ENCODE results near the gene VTI1A. TPM values are rescaled to one million over a fixed set of nuclear protein-coding genes. Genes with fewer than 3 reads are reported as not detected.

The VTI1A gene
- total and polyA plus RNA-seq, 9 of the 15 experiments (the other 6 are each of a cell fraction or from before 2014, with no cell fraction given) = 9.3 to 21.4 (median 16.0) TPM

GRCh38 chr10:112583236-112583939 is 136.4 kb downstream of the VTI1A start:
- no peak overlapping the region for H2AFZ ChIP-seq (ENCODE audit: low read depth, low read length)

More at GRCh38 chr10:112583236-112583939, 136.4 kb downstream of the VTI1A start:
- in situ Hi-C loops (cut with MboI) (no loop called here), intact Hi-C loops (cut with micrococcal nuclease) (no loop called here)
- Histone ChIP-seq H3K4me2 (ENCODE audit: insufficient read depth, low read length) (no peak overlapping the region), H3K36me3 (ENCODE audit: control insufficient read depth, insufficient read depth, low read length) (no peaks in the 10 kb centered on the region), H3K79me2 (ENCODE audit: control insufficient read depth, insufficient read depth, low read length) (no peaks in the 10 kb centered on the region), H3K9me1 (ENCODE audit: control insufficient read depth, insufficient read depth, low read length) (no peaks in the 10 kb centered on the region), H4K20me1 (replicated peaks; ENCODE audit: control insufficient read depth, insufficient read depth, low read length) (no peaks in the 10 kb centered on the region), H3K27ac (ENCODE audit: extremely low read depth, low read depth, low read length) (no peak overlapping the region), H3K4me1 (replicated peaks in 1 of 2; ENCODE audit: control insufficient read depth in 2 of 2, insufficient read depth in 2 of 2, low read length in 2 of 2) (no peaks in the 10 kb centered on the region), H3K9ac (ENCODE audit: insufficient read depth in 1 of 2, low read depth in 2 of 2, low read length in 2 of 2) (no peak overlapping the region), H3K9me3 (replicated peaks; ENCODE audit: control insufficient read depth, insufficient read depth, low read depth, low read length) (no peaks in the 10 kb centered on the region), H3K27me3 (ENCODE audit: control insufficient read depth in 2 of 2, insufficient read depth in 2 of 2, low read length in 2 of 2) (no peaks in the 10 kb centered on the region), H3K4me3 (no peak overlapping the region)
- no TSS peak for BruUV-seq (replicated peaks)
- ChIA-PET POLR2A (interaction anchor here (0.8 kb wide), 1 partner anchor 333 kb away, joined by 4 read pairs; no protein-coding TSS in a partner anchor), CTCF (ENCODE audit: low intra/inter-chr PET ratio) (no interaction called here)
- no peak for TF ChIP-seq SMAD1 (IDR thresholded peaks at IDR 0.05; ENCODE audit: low read depth, low read length, partially characterized antibody)
- TF ChIP-seq, protein P1, sequence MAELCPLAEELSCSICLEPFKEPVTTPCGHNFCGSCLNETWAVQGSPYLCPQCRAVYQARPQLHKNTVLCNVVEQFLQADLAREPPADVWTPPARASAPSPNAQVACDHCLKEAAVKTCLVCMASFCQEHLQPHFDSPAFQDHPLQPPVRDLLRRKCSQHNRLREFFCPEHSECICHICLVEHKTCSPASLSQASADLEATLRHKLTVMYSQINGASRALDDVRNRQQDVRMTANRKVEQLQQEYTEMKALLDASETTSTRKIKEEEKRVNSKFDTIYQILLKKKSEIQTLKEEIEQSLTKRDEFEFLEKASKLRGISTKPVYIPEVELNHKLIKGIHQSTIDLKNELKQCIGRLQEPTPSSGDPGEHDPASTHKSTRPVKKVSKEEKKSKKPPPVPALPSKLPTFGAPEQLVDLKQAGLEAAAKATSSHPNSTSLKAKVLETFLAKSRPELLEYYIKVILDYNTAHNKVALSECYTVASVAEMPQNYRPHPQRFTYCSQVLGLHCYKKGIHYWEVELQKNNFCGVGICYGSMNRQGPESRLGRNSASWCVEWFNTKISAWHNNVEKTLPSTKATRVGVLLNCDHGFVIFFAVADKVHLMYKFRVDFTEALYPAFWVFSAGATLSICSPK (IDR thresholded peaks at IDR 0.05; ENCODE audit: borderline replicate concordance) = no peak
- TF ChIP-seq SETDB1 (IDR thresholded peaks at IDR 0.05; ENCODE audit: low read length) = no peak
- no peak for TF ChIP-seq GATAD2A (IDR thresholded peaks at IDR 0.05)
- no peak for TF ChIP-seq MTA1 (IDR thresholded peaks at IDR 0.05; ENCODE audit: borderline replicate concordance)
- TF ChIP-seq ZNF277 (CRISPR knock-in tag; IDR thresholded peaks at IDR 0.05; ENCODE audit: borderline replicate concordance) = no peak
- TF ChIP-seq ZNF408 (CRISPR knock-in tag; IDR thresholded peaks at IDR 0.05; ENCODE audit: low read depth) = no peak
- TF ChIP-seq, protein P2, sequence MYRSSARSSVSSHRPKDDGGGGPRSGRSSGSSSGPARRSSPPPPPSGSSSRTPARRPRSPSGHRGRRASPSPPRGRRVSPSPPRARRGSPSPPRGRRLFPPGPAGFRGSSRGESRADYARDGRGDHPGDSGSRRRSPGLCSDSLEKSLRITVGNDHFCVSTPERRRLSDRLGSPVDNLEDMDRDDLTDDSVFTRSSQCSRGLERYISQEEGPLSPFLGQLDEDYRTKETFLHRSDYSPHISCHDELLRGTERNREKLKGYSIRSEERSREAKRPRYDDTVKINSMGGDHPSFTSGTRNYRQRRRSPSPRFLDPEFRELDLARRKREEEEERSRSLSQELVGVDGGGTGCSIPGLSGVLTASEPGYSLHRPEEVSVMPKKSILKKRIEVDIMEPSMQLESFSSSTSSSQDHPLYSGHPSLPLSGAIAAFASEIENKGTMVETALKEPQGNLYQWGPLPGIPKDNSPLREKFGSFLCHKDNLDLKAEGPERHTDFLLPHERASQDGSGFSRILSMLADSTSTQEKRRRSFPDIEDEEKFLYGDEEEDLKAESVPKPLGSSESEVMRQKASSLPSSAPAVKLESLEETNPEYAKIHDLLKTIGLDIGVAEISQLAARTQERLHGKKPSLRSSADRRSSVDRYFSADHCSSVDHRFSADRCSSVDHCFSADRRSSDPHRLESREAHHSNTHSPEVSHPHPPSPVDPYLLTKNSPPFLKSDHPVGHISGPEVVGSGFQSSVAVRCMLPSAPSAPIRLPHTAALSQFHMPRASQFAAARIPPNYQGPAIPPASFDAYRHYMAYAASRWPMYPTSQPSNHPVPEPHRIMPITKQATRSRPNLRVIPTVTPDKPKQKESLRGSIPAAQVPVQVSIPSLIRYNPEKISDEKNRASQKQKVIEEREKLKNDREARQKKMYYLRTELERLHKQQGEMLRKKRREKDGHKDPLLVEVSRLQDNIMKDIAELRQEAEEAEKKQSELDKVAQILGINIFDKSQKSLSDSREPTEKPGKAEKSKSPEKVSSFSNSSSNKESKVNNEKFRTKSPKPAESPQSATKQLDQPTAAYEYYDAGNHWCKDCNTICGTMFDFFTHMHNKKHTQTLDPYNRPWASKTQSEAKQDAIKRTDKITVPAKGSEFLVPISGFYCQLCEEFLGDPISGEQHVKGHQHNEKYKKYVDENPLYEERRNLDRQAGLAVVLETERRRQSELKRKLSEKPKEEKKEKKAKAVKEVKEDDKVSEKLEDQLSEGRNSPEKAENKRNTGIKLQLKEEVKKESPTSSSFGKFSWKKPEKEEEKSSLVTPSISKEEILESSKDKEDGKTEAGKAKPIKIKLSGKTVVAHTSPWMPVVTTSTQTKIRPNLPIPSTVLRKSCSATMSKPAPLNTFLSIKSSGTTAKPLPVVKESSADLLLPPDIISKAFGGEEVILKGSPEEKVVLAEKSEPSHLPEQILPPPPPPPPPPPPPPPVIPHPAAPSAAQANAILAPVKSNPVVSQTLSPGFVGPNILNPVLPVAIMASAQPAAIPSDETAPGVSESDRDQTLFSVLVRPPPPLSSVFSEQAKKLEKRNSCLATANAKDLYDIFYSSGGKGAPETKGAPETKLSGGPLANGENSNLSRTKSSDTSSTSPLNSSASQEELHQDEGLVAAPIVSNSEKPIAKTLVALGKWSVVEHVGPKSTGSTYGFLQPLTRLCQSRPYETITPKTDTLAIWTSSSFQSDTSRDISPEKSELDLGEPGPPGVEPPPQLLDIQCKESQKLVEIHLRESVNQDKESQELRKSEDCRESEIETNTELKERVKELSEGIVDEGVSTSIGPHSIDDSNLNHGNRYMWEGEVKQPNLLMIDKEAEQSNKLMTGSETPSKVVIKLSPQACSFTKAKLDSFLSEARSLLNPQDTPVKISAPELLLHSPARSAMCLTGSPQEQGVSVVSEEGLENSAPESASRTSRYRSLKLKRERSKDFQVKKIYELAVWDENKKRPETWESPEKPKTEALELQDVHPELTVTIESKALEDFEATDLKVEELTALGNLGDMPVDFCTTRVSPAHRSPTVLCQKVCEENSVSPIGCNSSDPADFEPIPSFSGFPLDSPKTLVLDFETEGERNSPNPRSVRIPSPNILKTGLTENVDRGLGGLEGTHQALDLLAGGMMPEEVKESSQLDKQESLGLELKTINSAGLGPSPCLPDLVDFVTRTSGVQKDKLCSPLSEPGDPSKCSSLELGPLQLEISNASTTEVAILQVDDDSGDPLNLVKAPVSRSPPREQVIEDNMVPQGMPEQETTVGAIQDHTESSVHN (IDR thresholded peaks at IDR 0.05; ENCODE audit: borderline replicate concordance in 1 of 2, low read depth in 1 of 2) = no peak
- no peak for TF ChIP-seq KLF6 (CRISPR knock-in tag; IDR thresholded peaks at IDR 0.05; ENCODE audit: borderline replicate concordance)
- ATAC-seq (no peak), DNase-seq (ENCODE audit: extremely low read depth in 1 of 4, low spot score in 3 of 4) (no peak), FAIRE-seq (no peak)
- 97% methylated on average over 9 of the region's 9 CpGs for WGBS (ENCODE audit: insufficient coverage, low coverage, missing lambda C conversion rate)

Measured in K562 (cell line).